Ovary (tissue), 3 donors: ENCODE results near the gene FOXRED2.

Experiments used
- CTCF ChIP-seq, 3 donors: fragments of 450-650 bp in 2 of 3; fragments of 200-600 bp in 1 of 3; IDR thresholded peaks; one replicate each; pipeline versions ENCODE4 v1.5.1 to v1.8.0; 2016 to 2022; ENCODE audit warnings: antibody characterized with exemption in 3 of 3, mild to moderate bottlenecking in 1 of 3
- EP300 ChIP-seq: sonication (generic); formaldehyde crosslinking; IDR thresholded peaks from one replicate; pipeline ENCODE4 v1.6.1; 2017; ENCODE audit warnings: antibody characterized with exemption
- POLR2A ChIP-seq: fragments of 450-650 bp; IDR thresholded peaks from one replicate; pipeline ENCODE4 v1.6.1; 2017; ENCODE audit warnings: antibody characterized with exemption, mild to moderate bottlenecking, moderate library complexity
- donor health status: DM: no; HTN: no; CAD: no.

GRCh38 chr22:36470994-36471331, 35.9 kb downstream of the FOXRED2 start:
- TF ChIP-seq CTCF (IDR thresholded peaks at IDR 0.05) (no peak), POLR2A (no peak), EP300 (no peak)
